Measurements from ENCODE around the gene TRAPPC2L. TPM values are rescaled to one million over a fixed set of nuclear protein-coding genes. Genes with fewer than 3 reads are reported as not detected.

The TRAPPC2L gene
- total and polyA plus RNA-seq, 2 experiments from 2014 or later, result 59.3 to 167 TPM

GRCh38 chr16:88840600-88841215, 16.2 kb upstream of the TRAPPC2L start (continued):
- TF ChIP-seq CTCF (conservative IDR thresholded peaks at IDR 0.05; ENCODE audit: low read depth in 2 of 2) (no peak), ZNF114 (CRISPR knock-in tag; IDR thresholded peaks at IDR 0.05) (no peak)

GRCh38 chr16:88841521-88842307, 15.2 kb upstream of the TRAPPC2L start:
- Histone ChIP-seq H2AFZ (no peak overlapping the region), H3K27me3 (ENCODE audit: insufficient read depth) (no peaks in the 10 kb centered on the region), H3K9me2 (ENCODE audit: insufficient read depth) (no peaks in the 10 kb centered on the region), H3F3A (replicated peaks; ENCODE audit: low read depth) (no peaks in the 10 kb centered on the region), H3K36me3 (ENCODE audit: insufficient read depth) (no peaks in the 10 kb centered on the region; the same call in 1 of the 2 replicates), H3K4me1 (ENCODE audit: insufficient read depth) (no peaks in the 10 kb centered on the region), H3K4me2 (no peak overlapping the region), H3K27ac (ENCODE audit: low read depth) (no peak overlapping the region), H3K4me3 (no peak overlapping the region), H3K79me2 (replicated peaks; ENCODE audit: insufficient read depth) (no peaks in the 10 kb centered on the region), H4K20me1 (replicated peaks; ENCODE audit: insufficient read depth) (no peaks in the 10 kb centered on the region)
- Mint-ChIP-seq H3K4me3 (no peak overlapping the region), H3K4me1 (0 out of 3 replicates have a peak, but pooled peaks cover 3% of the 10 kb centered on the region), H3K36me3 (ENCODE audit: low read depth) (peaks cover 11% of the 10 kb centered on the region), H3K27me3 (ENCODE audit: insufficient read depth, low read depth, poor library complexity) (peaks cover 10% of the 10 kb centered on the region), H3K27ac (no peak overlapping the region), H3K9me3 (no peaks in the 10 kb centered on the region)
- no peak for ATAC-seq
- DNase-seq (ENCODE audit: low spot score), result no peak
- TF ChIP-seq CTCF (conservative IDR thresholded peaks at IDR 0.05; ENCODE audit: low read depth in 2 of 2), result no peak
- TF ChIP-seq STAT1 (IDR thresholded peaks at IDR 0.05; ENCODE audit: unreplicated experiment), result no peak
- no peak for TF ChIP-seq ZNF462 (CRISPR knock-in tag; IDR thresholded peaks at IDR 0.05)
- no peak for TF ChIP-seq POLR2AphosphoS5 (IDR thresholded peaks at IDR 0.05; ENCODE audit: low read depth)
- no peak for TF ChIP-seq CREB1 (CRISPR knock-in tag; IDR thresholded peaks at IDR 0.05; ENCODE audit: low read depth)
- no peak for TF ChIP-seq JUNB (IDR thresholded peaks at IDR 0.05; ENCODE audit: unreplicated experiment)
- no peak for TF ChIP-seq ZNF331 (CRISPR knock-in tag; IDR thresholded peaks at IDR 0.05; ENCODE audit: low read depth)
- no peak for TF ChIP-seq ZNF114 (CRISPR knock-in tag; IDR thresholded peaks at IDR 0.05)
- no peak for TF ChIP-seq EZH2 (IDR thresholded peaks at IDR 0.05; ENCODE audit: low read depth, unreplicated experiment)
- no peak for TF ChIP-seq EZH2phosphoT487 (IDR thresholded peaks at IDR 0.05; ENCODE audit: unreplicated experiment)
- TF ChIP-seq ETS1 (IDR thresholded peaks at IDR 0.05), result no peak
